HepG2 (cell line): ENCODE results near the gene RAB2B. TPM values are rescaled to one million over a fixed set of nuclear protein-coding genes. Genes with fewer than 3 reads are reported as not detected.

Source experiments
- ASH2L ChIP-seq: fragments of 300-600, 200-600 bp; sonication (generic); IDR thresholded peaks from 2 replicates; pipeline ENCODE4 v1.7.0; 2017; ENCODE audit warnings: low read depth, mild to moderate bottlenecking, moderate library complexity, mixed read lengths, low read length; ENCODE audit not compliant: insufficient read length
- BRD4 ChIP-seq: sonication (generic); formaldehyde crosslinking; IDR thresholded peaks from 2 replicates; pipeline ENCODE4 v1.4.0; 2020; ENCODE audit warnings: missing genetic modification reagents
- CENPX ChIP-seq: sonication (generic); formaldehyde crosslinking; IDR thresholded peaks from 2 replicates; pipeline ENCODE4 v1.9.0; 2021; ENCODE audit warnings: mild to moderate bottlenecking, missing genetic modification reagents, moderate library complexity
- CHCHD3 ChIP-seq: sonication (generic); formaldehyde crosslinking; IDR thresholded peaks from 2 replicates; pipeline ENCODE4 v1.8.0; 2022; ENCODE audit warnings: mild to moderate bottlenecking, missing genetic modification reagents, moderate library complexity
- DPF2 ChIP-seq: sonication (generic); formaldehyde crosslinking; IDR thresholded peaks from 2 replicates; pipeline ENCODE4 v1.4.0; 2020; ENCODE audit warnings: mild to moderate bottlenecking, low read depth, missing genetic modification reagents, borderline replicate concordance
- RARA ChIP-seq: IDR thresholded peaks from 2 replicates; pipeline ENCODE4 v1.6.1; 2016; ENCODE audit warnings: missing genetic modification reagents, missing compliant biosample characterization
- REL ChIP-seq: sonication (generic); formaldehyde crosslinking; conservative IDR thresholded peaks from 2 replicates; pipeline ENCODE4 v1.8.0; 2022; ENCODE audit warnings: mild to moderate bottlenecking, missing genetic modification reagents, moderate library complexity
- SRY ChIP-seq: sonication (generic); formaldehyde crosslinking; IDR thresholded peaks from 2 replicates; pipeline ENCODE4 v1.8.0; 2022; ENCODE audit warnings: mild to moderate bottlenecking, missing genetic modification reagents
- YEATS2 ChIP-seq: sonication (generic); formaldehyde crosslinking; IDR thresholded peaks from 2 replicates; pipeline ENCODE4 v1.4.0; 2020; ENCODE audit warnings: missing genetic modification reagents, borderline replicate concordance
- ZFP1 ChIP-seq: IDR thresholded peaks from 2 replicates; pipeline ENCODE4 v1.6.1; 2016
- ZNF224 ChIP-seq: sonication (generic); formaldehyde crosslinking; IDR thresholded peaks from 2 replicates; pipeline ENCODE4 v1.5.0; 2020; ENCODE audit warnings: mild to moderate bottlenecking, missing genetic modification reagents
- ZNF577 ChIP-seq: sonication (generic); formaldehyde crosslinking; IDR thresholded peaks from 2 replicates; pipeline ENCODE4 v1.4.0; 2020; ENCODE audit warnings: mild to moderate bottlenecking, low read depth, missing genetic modification reagents, borderline replicate concordance
- ZNF780A ChIP-seq: sonication (generic); formaldehyde crosslinking; IDR thresholded peaks from 2 replicates; pipeline ENCODE4 v1.8.0; 2022; ENCODE audit warnings: mild to moderate bottlenecking, missing genetic modification reagents, moderate library complexity
- polyA plus RNA-seq, 8 experiments: library from polyadenylated mRNA; depleted of rRNA in 3 of 8; stranded (reverse) in 7 of 8; unstranded in 1 of 8; fragments of >200 nt; fragmentation: Illumina TruSeq in 4 of 8; extraction: Trizol in 4 of 8; gene quantifications; 2 replicates each; pipeline versions ENCODE4 v1.2.1 to v1.2.3, GENCODE V29; 2011 to 2016; ENCODE audit warnings: low read depth in 4 of 8, missing spikeins in 1 of 8, mixed read lengths in 1 of 8; ENCODE audit not compliant: insufficient read depth in 1 of 8
- total RNA-seq, 5 experiments: library from RNA; depleted of rRNA; stranded (reverse); fragments of >200 nt; fragmentation: Illumina TruSeq; extraction: Trizol; gene quantifications; 2 replicates each; pipeline ENCODE4 v1.2.3, GENCODE V29; 2016; ENCODE audit warnings: low read depth in 1 of 5
- TF ChIP-seq, protein P1 (sequence below): sonication (generic); formaldehyde crosslinking; conservative IDR thresholded peaks from 2 replicates; pipeline ENCODE4 v1.4.0; 2020; ENCODE audit warnings: missing genetic modification reagents
- TF ChIP-seq, protein P2 (sequence below), 2 experiments: sonication (generic) in 1 of 2; formaldehyde crosslinking in 1 of 2; IDR thresholded peaks; 2 replicates each; pipeline versions ENCODE4 v1.4.0 to v1.6.1; 2018 to 2020; ENCODE audit warnings: missing genetic modification reagents in 2 of 2, borderline replicate concordance in 1 of 2, low read depth in 1 of 2, mild to moderate bottlenecking in 1 of 2, missing biosample characterization in 1 of 2
- TF ChIP-seq, protein P3 (sequence below): IDR thresholded peaks from 2 replicates; pipeline ENCODE4 v1.6.1; 2012; ENCODE audit warnings: inconsistent platforms
- TF ChIP-seq, protein P4 (sequence below): sonication (generic); formaldehyde crosslinking; IDR thresholded peaks from 2 replicates; pipeline ENCODE4 v1.5.1; 2020; ENCODE audit warnings: missing genetic modification reagents, mild to moderate bottlenecking, borderline replicate concordance
- TF ChIP-seq, protein P5 (sequence below): sonication (generic); formaldehyde crosslinking; IDR thresholded peaks from 2 replicates; pipeline ENCODE4 v1.5.1; 2020; ENCODE audit warnings: mild to moderate bottlenecking, missing genetic modification reagents
- TF ChIP-seq, protein P6 (sequence below): IDR thresholded peaks from 2 replicates; pipeline ENCODE4 v1.6.1; 2016; ENCODE audit warnings: missing genetic modification reagents, missing compliant biosample characterization

The RAB2B gene
- total and polyA plus RNA-seq, 2 of the 13 experiments (the other 11 are each of a cell fraction or from before 2014, with no cell fraction given) = 36.0 to 60.6 TPM

DNA sequence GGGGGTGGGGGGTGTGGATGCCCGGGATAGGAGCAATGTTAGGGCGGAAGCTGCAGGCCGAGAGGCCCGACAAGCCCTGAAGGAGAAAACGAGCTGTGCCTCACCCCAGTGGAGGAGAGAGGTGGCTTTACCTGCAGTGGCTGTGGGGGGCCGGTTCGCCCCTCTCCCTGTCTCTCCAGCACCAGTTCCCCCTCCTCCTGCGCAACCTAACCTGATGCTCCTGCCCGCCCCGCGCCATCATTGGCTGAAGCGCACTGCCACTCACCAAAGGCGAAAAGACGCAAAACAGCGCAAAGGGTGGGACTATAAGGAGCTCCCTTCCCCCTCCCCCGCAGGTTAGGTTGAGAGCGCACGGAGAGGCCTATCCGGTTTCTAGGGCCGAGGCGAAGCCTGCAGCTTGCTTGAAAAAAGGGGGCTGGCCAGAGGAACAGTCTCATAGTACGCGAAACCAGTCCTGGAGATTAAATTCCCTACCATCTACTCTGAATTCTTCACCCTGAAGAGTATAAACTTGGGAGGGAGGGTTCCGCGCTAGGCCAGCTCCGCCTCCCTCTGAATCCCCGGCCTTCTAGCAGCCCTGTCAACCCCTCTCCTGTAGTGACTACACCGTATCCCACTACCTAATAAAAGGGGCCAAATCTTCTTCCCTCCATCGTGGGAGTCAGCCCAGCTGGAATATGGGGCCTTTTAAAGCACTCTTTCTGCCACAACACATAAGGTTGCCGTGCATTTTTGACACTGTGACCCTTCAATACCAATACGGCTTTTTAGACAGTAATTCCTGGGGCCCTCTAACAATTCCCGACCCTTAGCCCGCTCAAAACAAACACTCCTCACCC lies 39.5 kb downstream of the RAB2B start (continued):
- TF ChIP-seq REL = no peak; the same call in 1 of the 2 replicates
- TF ChIP-seq, protein P1, sequence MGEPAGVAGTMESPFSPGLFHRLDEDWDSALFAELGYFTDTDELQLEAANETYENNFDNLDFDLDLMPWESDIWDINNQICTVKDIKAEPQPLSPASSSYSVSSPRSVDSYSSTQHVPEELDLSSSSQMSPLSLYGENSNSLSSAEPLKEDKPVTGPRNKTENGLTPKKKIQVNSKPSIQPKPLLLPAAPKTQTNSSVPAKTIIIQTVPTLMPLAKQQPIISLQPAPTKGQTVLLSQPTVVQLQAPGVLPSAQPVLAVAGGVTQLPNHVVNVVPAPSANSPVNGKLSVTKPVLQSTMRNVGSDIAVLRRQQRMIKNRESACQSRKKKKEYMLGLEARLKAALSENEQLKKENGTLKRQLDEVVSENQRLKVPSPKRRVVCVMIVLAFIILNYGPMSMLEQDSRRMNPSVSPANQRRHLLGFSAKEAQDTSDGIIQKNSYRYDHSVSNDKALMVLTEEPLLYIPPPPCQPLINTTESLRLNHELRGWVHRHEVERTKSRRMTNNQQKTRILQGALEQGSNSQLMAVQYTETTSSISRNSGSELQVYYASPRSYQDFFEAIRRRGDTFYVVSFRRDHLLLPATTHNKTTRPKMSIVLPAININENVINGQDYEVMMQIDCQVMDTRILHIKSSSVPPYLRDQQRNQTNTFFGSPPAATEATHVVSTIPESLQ = no peak
- peak; percentile 99 for TF ChIP-seq YEATS2 (CRISPR knock-in tag)
- TF ChIP-seq DPF2 (CRISPR knock-in tag) = no peak
- TF ChIP-seq, protein P2, sequence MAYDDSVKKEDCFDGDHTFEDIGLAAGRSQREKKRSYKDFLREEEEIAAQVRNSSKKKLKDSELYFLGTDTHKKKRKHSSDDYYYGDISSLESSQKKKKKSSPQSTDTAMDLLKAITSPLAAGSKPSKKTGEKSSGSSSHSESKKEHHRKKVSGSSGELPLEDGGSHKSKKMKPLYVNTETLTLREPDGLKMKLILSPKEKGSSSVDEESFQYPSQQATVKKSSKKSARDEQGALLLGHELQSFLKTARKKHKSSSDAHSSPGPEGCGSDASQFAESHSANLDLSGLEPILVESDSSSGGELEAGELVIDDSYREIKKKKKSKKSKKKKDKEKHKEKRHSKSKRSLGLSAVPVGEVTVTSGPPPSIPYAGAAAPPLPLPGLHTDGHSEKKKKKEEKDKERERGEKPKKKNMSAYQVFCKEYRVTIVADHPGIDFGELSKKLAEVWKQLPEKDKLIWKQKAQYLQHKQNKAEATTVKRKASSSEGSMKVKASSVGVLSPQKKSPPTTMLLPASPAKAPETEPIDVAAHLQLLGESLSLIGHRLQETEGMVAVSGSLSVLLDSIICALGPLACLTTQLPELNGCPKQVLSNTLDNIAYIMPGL (CRISPR knock-in tag; IDR thresholded peaks at IDR 0.05; ENCODE audit: borderline replicate concordance in 1 of 2, low read depth in 1 of 2) = peak; percentile 97 to 99
- no peak for TF ChIP-seq ZNF780A (CRISPR knock-in tag)
- no peak for TF ChIP-seq ZNF224
- TF ChIP-seq, protein P3, sequence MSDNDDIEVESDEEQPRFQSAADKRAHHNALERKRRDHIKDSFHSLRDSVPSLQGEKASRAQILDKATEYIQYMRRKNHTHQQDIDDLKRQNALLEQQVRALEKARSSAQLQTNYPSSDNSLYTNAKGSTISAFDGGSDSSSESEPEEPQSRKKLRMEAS = no peak
- TF ChIP-seq CHCHD3 (CRISPR knock-in tag) = 0 out of 2 replicates have a peak, but pooled peaks have one; percentile 75
- TF ChIP-seq SRY (CRISPR knock-in tag) = peak; percentile 80
- peak; percentile 98 for TF ChIP-seq ASH2L
- TF ChIP-seq, protein P4, sequence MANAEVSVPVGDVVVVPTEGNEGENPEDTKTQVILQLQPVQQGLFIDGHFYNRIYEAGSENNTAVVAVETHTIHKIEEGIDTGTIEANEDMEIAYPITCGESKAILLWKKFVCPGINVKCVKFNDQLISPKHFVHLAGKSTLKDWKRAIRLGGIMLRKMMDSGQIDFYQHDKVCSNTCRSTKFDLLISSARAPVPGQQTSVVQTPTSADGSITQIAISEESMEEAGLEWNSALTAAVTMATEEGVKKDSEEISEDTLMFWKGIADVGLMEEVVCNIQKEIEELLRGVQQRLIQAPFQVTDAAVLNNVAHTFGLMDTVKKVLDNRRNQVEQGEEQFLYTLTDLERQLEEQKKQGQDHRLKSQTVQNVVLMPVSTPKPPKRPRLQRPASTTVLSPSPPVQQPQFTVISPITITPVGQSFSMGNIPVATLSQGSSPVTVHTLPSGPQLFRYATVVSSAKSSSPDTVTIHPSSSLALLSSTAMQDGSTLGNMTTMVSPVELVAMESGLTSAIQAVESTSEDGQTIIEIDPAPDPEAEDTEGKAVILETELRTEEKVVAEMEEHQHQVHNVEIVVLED (CRISPR knock-in tag) = peak; percentile 94
- TF ChIP-seq BRD4 (CRISPR knock-in tag) = peak; percentile 90
- peak; percentile 79; the same call in 1 of the 2 replicates for TF ChIP-seq ZFP1 (CRISPR knock-in tag)
- TF ChIP-seq, protein P5, sequence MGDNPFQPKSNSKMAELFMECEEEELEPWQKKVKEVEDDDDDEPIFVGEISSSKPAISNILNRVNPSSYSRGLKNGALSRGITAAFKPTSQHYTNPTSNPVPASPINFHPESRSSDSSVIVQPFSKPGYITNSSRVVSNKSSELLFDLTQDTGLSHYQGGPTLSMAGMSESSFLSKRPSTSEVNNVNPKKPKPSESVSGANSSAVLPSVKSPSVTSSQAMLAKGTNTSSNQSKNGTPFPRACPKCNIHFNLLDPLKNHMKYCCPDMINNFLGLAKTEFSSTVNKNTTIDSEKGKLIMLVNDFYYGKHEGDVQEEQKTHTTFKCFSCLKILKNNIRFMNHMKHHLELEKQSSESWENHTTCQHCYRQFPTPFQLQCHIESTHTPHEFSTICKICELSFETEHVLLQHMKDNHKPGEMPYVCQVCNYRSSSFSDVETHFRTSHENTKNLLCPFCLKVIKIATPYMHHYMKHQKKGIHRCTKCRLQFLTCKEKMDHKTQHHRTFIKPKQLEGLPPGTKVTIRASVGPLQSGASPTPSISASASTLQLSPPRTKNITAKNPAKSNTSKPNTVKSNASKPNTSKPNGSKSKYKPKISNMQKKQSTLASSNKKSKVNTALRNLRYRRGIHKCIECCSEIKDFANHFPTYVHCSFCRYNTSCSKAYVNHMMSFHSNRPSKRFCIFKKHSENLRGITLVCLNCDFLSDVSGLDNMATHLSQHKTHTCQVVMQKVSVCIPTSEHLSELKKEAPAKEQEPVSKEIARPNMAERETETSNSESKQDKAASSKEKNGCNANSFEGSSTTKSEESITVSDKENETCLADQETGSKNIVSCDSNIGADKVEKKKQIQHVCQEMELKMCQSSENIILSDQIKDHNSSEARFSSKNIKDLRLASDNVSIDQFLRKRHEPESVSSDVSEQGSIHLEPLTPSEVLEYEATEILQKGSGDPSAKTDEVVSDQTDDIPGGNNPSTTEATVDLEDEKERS (CRISPR knock-in tag) = peak; percentile 92
- TF ChIP-seq ZNF577 = no peak
- TF ChIP-seq, protein P6, sequence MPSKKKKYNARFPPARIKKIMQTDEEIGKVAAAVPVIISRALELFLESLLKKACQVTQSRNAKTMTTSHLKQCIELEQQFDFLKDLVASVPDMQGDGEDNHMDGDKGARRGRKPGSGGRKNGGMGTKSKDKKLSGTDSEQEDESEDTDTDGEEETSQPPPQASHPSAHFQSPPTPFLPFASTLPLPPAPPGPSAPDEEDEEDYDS (CRISPR knock-in tag) = peak; percentile 94
- TF ChIP-seq CENPX (CRISPR knock-in tag) = no peak
- peak; percentile 53 for TF ChIP-seq RARA (CRISPR knock-in tag)
